IMR-90 (cell line): ENCODE results near the gene ZCCHC14. TPM values are rescaled to one million over a fixed set of nuclear protein-coding genes. Genes with fewer than 3 reads are reported as not detected.

Experiments used
- ATAC-seq: fragments of 200-7000 bp; cut with Tn5 transposase; 2 replicates; pipeline ENCODE4 v1.9.1; 2020; ENCODE audit warnings: low read depth, mild to moderate bottlenecking, moderate library complexity
- BruUV-seq: library from RNA; stranded (reverse); fragments of 400-500 nt; replicated peaks from 2 replicates; lab custom pipeline; 2021; lab: Mats Ljungman, UMichigan
- CTCF ChIA-PET: fragments of 300-600 bp; formaldehyde crosslinking; extraction: SDS; loops from one replicate; lab custom pipeline; 2021; ENCODE audit warnings: antibody characterized with exemption; lab: Yijun Ruan, JAX
- POLR2A ChIA-PET: fragments of 300-600 bp; sonication (Branson Sonifier 250); formaldehyde crosslinking; loops from one replicate; lab custom pipeline; 2022; ENCODE audit warnings: antibody characterized with exemption; ENCODE audit not compliant: unreplicated experiment; lab: Charles Lee
- DNase-seq: peaks from one replicate; pipeline ENCODE4 v3.0.0; 2013
- H2AFZ ChIP-seq: replicated peaks from 2 replicates; pipeline ENCODE3; 2013; ENCODE audit warnings: low read length, mild to moderate bottlenecking; ENCODE audit not compliant: poor library complexity
- H2AK5ac ChIP-seq: 2 replicates; pipeline ENCODE4 v1.6.1; 2013; ENCODE audit warnings: low read depth, low read length, inconsistent platforms
- H2AK9ac ChIP-seq: replicated peaks from 2 replicates; pipeline ENCODE3; 2013; ENCODE audit warnings: mild to moderate bottlenecking, low read depth, low read length, moderate library complexity; ENCODE audit not compliant: poor library complexity
- H2BK120ac ChIP-seq: 2 replicates; pipeline ENCODE4 v1.6.1; 2013; ENCODE audit warnings: low read depth, low read length, inconsistent platforms
- H2BK15ac ChIP-seq: 3 replicates; pipeline ENCODE4 v1.6.1; 2013; ENCODE audit warnings: low read depth, low read length, inconsistent platforms
- H2BK20ac ChIP-seq: 2 replicates; pipeline ENCODE4 v1.6.1; 2013; ENCODE audit warnings: low read depth, mild to moderate bottlenecking, inconsistent platforms, low read length, moderate library complexity
- H2BK5ac ChIP-seq: 2 replicates; pipeline ENCODE4 v1.6.1; 2013; ENCODE audit warnings: mild to moderate bottlenecking, low read depth, low read length, inconsistent platforms; ENCODE audit not compliant: poor library complexity, severe bottlenecking
- H3K14ac ChIP-seq: replicated peaks from 2 replicates; pipeline ENCODE4 v1.6.1; 2013; ENCODE audit warnings: low read depth, low read length, inconsistent platforms
- H3K18ac ChIP-seq: 2 replicates; pipeline ENCODE4 v1.6.1; 2013; ENCODE audit warnings: low read depth, low read length, control low read depth
- H3K23ac ChIP-seq: 2 replicates; pipeline ENCODE4 v1.6.1; 2013; ENCODE audit warnings: low read depth, low read length, inconsistent platforms
- H3K27ac ChIP-seq: 2 replicates; pipeline ENCODE4 v1.5.1; 2013; ENCODE audit warnings: mild to moderate bottlenecking, control low read depth, low read length; ENCODE audit not compliant: insufficient read depth
- H3K27me3 ChIP-seq: 2 replicates; pipeline ENCODE4 v1.6.1; 2013; ENCODE audit warnings: low read length; ENCODE audit not compliant: control insufficient read depth, insufficient read depth
- H3K36me3 ChIP-seq: 2 replicates; pipeline ENCODE4 v1.6.1; 2013; ENCODE audit warnings: low read length, mixed read lengths; ENCODE audit not compliant: control insufficient read depth, insufficient read depth
- H3K4ac ChIP-seq: 2 replicates; pipeline ENCODE4 v1.6.1; 2013; ENCODE audit warnings: low read depth, low read length, inconsistent platforms
- H3K4me1 ChIP-seq: 2 replicates; pipeline ENCODE4 v1.6.1; 2013; ENCODE audit warnings: low read length, mixed read lengths; ENCODE audit not compliant: control insufficient read depth, insufficient read depth
- H3K4me2 ChIP-seq: 2 replicates; pipeline ENCODE4 v1.6.1; 2013; ENCODE audit warnings: low read depth, mild to moderate bottlenecking, control low read depth, low read length, moderate library complexity
- H3K4me3 ChIP-seq: 2 replicates; pipeline ENCODE4 v1.5.1; 2013; ENCODE audit warnings: low read depth, mild to moderate bottlenecking, control low read depth, low read length, moderate library complexity; ENCODE audit not compliant: insufficient read depth
- H3K56ac ChIP-seq: 2 replicates; pipeline ENCODE4 v1.6.1; 2013; ENCODE audit warnings: low read length, inconsistent platforms; ENCODE audit not compliant: insufficient read depth; ENCODE audit errors: extremely low read depth
- H3K79me1 ChIP-seq, 2 experiments: 2 replicates each; pipeline ENCODE4 v1.6.1; 2013; ENCODE audit warnings: low read length in 2 of 2, inconsistent platforms in 1 of 2, low read depth in 1 of 2
- H3K9ac ChIP-seq: 2 replicates; pipeline ENCODE4 v1.6.1; 2013; ENCODE audit warnings: low read depth, low read length, control low read depth
- H3K9me1 ChIP-seq: 2 replicates; pipeline ENCODE4 v1.6.1; 2013; ENCODE audit warnings: low read length, inconsistent platforms; ENCODE audit not compliant: insufficient read depth
- H3K9me3 ChIP-seq: 2 replicates; pipeline ENCODE4 v1.6.1; 2013; ENCODE audit warnings: low read length; ENCODE audit not compliant: control insufficient read depth, insufficient read depth
- H4K20me1 ChIP-seq: 2 replicates; pipeline ENCODE4 v1.6.1; 2013; ENCODE audit warnings: low read length, inconsistent platforms; ENCODE audit not compliant: insufficient read depth
- H4K5ac ChIP-seq: 2 replicates; pipeline ENCODE4 v1.6.1; 2013; ENCODE audit warnings: mild to moderate bottlenecking, low read depth, low read length, control low read depth
- H4K8ac ChIP-seq, 2 experiments: 2 replicates each; pipeline ENCODE4 v1.6.1; 2013; ENCODE audit warnings: low read depth in 2 of 2, low read length in 2 of 2, control low read depth in 1 of 2, inconsistent platforms in 1 of 2
- H4K91ac ChIP-seq: 2 replicates; pipeline ENCODE4 v1.6.1; 2013; ENCODE audit warnings: low read depth, low read length, inconsistent platforms; ENCODE audit not compliant: insufficient read depth
- CEBPB ChIP-seq: IDR thresholded peaks from 2 replicates; pipeline ENCODE4 v1.6.1; 2012; ENCODE audit warnings: low read depth, low read length, improper control_type of control experiment
- CHD1 ChIP-seq: IDR thresholded peaks from 2 replicates; pipeline ENCODE4 v1.6.1; 2012; ENCODE audit warnings: low read depth, low read length, improper control_type of control experiment
- CTCF ChIP-seq: conservative IDR thresholded peaks from 2 replicates; pipeline ENCODE4 v1.5.1; 2012; ENCODE audit warnings: mild to moderate bottlenecking, low read depth, low read length, improper control_type of control experiment
- ELK1 ChIP-seq: fragments of 150-350 bp; IDR thresholded peaks from 2 replicates; pipeline ENCODE4 v1.6.1; 2016; ENCODE audit warnings: low read depth, mild to moderate bottlenecking, low read length, moderate library complexity, borderline replicate concordance
- FOS ChIP-seq: fragments of 150-350 bp; IDR thresholded peaks from 2 replicates; pipeline ENCODE4 v1.6.1; 2016; ENCODE audit warnings: low read depth, low read length
- MAFK ChIP-seq: IDR thresholded peaks from 2 replicates; pipeline ENCODE4 v1.6.1; 2012; ENCODE audit warnings: low read depth, low read length, improper control_type of control experiment
- RAD21 ChIP-seq: IDR thresholded peaks from 2 replicates; pipeline ENCODE4 v1.6.1; 2012; ENCODE audit warnings: low read length, improper control_type of control experiment
- RCOR1 ChIP-seq: IDR thresholded peaks from 2 replicates; pipeline ENCODE4 v1.6.1; 2012; ENCODE audit warnings: mild to moderate bottlenecking, low read length, improper control_type of control experiment; ENCODE audit not compliant: insufficient replicate concordance
- USF2 ChIP-seq: fragments of 150-350 bp; IDR thresholded peaks from 2 replicates; pipeline ENCODE4 v1.6.1; 2017; ENCODE audit warnings: mild to moderate bottlenecking, antibody characterized with exemption, low read length, low read depth
- WGBS, 2 experiments: methylation state at CpG; one replicate each; pipeline versions ENCODE4 v1.1.5 to v1.1.7; 2013; ENCODE audit warnings: missing lambda C conversion rate in 2 of 2; ENCODE audit not compliant: insufficient read length in 1 of 2; ENCODE audit errors: extremely low coverage in 2 of 2; 5-methylcytosine and 5-hydroxymethylcytosine counted together
- dilution Hi-C: fragments of 300-500 bp; cut with HindIII; formaldehyde crosslinking; loops from one replicate; pipeline ENCODE4 v1.14.3; 2018; ENCODE audit warnings: low sequenced_read_pairs; ENCODE audit not compliant: unreplicated experiment
- in situ Hi-C: fragments of 300-500 bp; cut with MboI; formaldehyde crosslinking; loops from 3 replicates; pipeline ENCODE4 v1.14.3; 2019; ENCODE audit warnings: low sequenced_read_pairs, inconsistent platforms, mixed read lengths
- intact Hi-C: fragments of 100-400 bp; cut with micrococcal nuclease; formaldehyde crosslinking; loops from 2 replicates; pipeline ENCODE4 v1.10.0; 2022
- polyA plus RNA-seq, 3 experiments: library from polyadenylated mRNA; depleted of rRNA; stranded (reverse); fragments of >200 nt; gene quantifications; 2 replicates each; pipeline ENCODE4 v1.2.3, GENCODE V29; 2012; ENCODE audit warnings: low replicate concordance in 1 of 3
- total RNA-seq: library from RNA; depleted of rRNA; stranded (reverse); fragments of >200 nt; gene quantifications from 2 replicates; pipeline ENCODE4 v1.2.3, GENCODE V29; 2012

Gene ZCCHC14
- total and polyA plus RNA-seq, 2 of the 4 experiments (the other 2 are of a cell fraction), result 2.5 to 5.3 TPM

GRCh38 chr16:87490096-87490798 lies 2.6 kb downstream of the ZCCHC14 start (continued):
- no peak for TF ChIP-seq MAFK

GRCh38 chr16:87489434-87490045 lies 3.3 kb downstream of the ZCCHC14 start:
- Histone ChIP-seq H3K4me3 (peak overlapping the region; percentile 14; the same call in 1 of the 2 replicates), H2BK5ac (no peak overlapping the region), H3K23ac (peak overlapping the region; percentile 5; the same call in 1 of the 2 replicates), H3K18ac (no peak overlapping the region), H4K91ac (no peak overlapping the region), H2AK9ac (no peak overlapping the region), H3K56ac (no peak overlapping the region), H2BK120ac (no peak overlapping the region), H4K20me1 (peaks cover 66% of the 10 kb centered on the region), H3K4ac (no peak overlapping the region), H3K14ac (no peak overlapping the region), H2AK5ac (peak overlapping the region; percentile 30; the same call in 1 of the 2 replicates), H3K9me1 (peaks cover 10% of the 10 kb centered on the region), H3K9me3 (no peaks in the 10 kb centered on the region), H4K8ac (no peak overlapping the region), H2AFZ (no peak overlapping the region), H3K27me3 (no peaks in the 10 kb centered on the region), H3K9ac (peak overlapping the region; percentile 31; the same call in 1 of the 2 replicates), H3K27ac (no peak overlapping the region), H4K5ac (no peak overlapping the region), H3K79me1 (peaks cover 24 to 61% of the 10 kb centered on the region in 2 experiments), H3K4me2 (peak overlapping the region; percentile 94), H2BK20ac (no peak overlapping the region), H3K36me3 (peaks cover 6% of the 10 kb centered on the region; the same call in 1 of the 2 replicates), H2BK15ac (no peak overlapping the region), H3K4me1 (peaks cover 23% of the 10 kb centered on the region)
- no peak for ATAC-seq
- dilution Hi-C loops, result no loop called here
- TF ChIP-seq CEBPB (no peak), USF2 (no peak), RCOR1 (no peak), CTCF (no peak), FOS (no peak), ELK1 (no peak), CHD1 (no peak), RAD21 (no peak)
- ChIA-PET POLR2A (no interaction called here), CTCF (interaction anchor here (0.5 to 1.0 kb wide), 2 partner anchors 47 to 51 kb away, joined by 3 to 5 read pairs; no protein-coding TSS in a partner anchor)
- DNase-seq, result no peak
- intact Hi-C loops, result loop anchor here (5.0 kb wide), 1 partner anchor 42 kb away; no protein-coding TSS in a partner anchor
- BruUV-seq, result TSS peak; percentile 33
- WGBS, 2 experiments, result no CpG with 5 or more reads among the region's 6 CpGs
- in situ Hi-C loops, result no loop called here
